Measurements from ENCODE around the gene LIMK1.

DNA sequence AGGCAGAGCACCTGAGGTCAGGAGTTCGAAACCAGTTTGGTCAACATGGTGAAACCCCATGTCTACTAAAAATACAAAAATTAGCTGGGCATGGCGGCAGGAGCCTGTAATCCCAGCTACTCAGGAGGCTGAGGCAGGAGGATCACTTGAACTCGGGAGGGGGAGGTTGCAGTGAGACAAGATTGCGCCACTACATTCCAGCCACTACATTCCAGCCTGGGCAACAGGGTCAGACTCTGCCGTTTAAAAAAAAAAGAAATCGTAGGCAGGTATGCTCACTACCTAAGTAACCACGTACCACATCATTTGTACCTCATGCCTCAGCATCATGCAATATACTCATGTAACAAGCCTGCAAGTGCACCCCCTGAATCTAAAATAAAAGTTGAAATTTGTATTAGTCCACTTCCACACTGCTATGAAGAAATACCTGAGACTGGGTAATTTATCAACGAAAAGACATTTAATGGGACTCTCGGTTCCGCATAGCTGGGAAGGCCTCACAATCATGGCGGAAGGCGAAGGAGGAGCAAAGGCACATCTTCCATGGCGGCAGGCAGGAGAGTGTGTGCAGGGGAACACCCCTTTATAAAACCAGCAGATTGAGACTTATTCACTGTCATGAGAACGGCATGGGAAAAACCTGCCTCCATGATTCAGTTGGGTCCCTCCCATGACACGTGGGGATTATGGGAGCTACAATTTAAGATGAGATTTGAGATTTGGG, 82.4 kb downstream of the LIMK1 start:
- TF ChIP-seq CTCF (conservative IDR thresholded peaks at IDR 0.05; ENCODE audit: low read depth, low read length) (no peak), POLR2A (IDR thresholded peaks at IDR 0.05; ENCODE audit: low read depth, low read length) (no peak), MAZ (IDR thresholded peaks at IDR 0.05; ENCODE audit: borderline replicate concordance, low read depth, low read length) (no peak), BHLHE40 (IDR thresholded peaks at IDR 0.05; ENCODE audit: low read depth, low read length) (no peak), CEBPB (IDR thresholded peaks at IDR 0.05; ENCODE audit: low read depth, low read length) (no peak), MAFK (IDR thresholded peaks at IDR 0.05; ENCODE audit: low read depth, low read length) (no peak), RFX5 (IDR thresholded peaks at IDR 0.05; ENCODE audit: low read depth, low read length) (no peak), SMC3 (IDR thresholded peaks at IDR 0.05; ENCODE audit: low read depth, low read length) (no peak), RAD21 (IDR thresholded peaks at IDR 0.05; ENCODE audit: low read length) (no peak), CHD1 (IDR thresholded peaks at IDR 0.05; ENCODE audit: low read depth, low read length) (no peak), MXI1 (IDR thresholded peaks at IDR 0.05; ENCODE audit: borderline replicate concordance, low read depth, low read length) (no peak), FOS (IDR thresholded peaks at IDR 0.05; ENCODE audit: low read depth, low read length) (no peak)

Data from IMR-90 (cell line).